ENCODE measurements around the gene MT2A. TPM values are rescaled to one million over a fixed set of nuclear protein-coding genes. Genes with fewer than 3 reads are reported as not detected.

MT2A gene
- total and polyA plus RNA-seq, 2 of the 13 experiments (the other 11 are each of a cell fraction or from before 2014, with no cell fraction given) = 135 to 371 TPM

- TF ChIP-seq POGZ (CRISPR knock-in tag; IDR thresholded peaks at IDR 0.05) = no peak
- TF ChIP-seq RELA (CRISPR knock-in tag; IDR thresholded peaks at IDR 0.05) = 0 out of 2 replicates have a peak, but pooled peaks have one; percentile 6
- no peak for TF ChIP-seq ZNF18 (CRISPR knock-in tag; IDR thresholded peaks at IDR 0.05; ENCODE audit: insufficient replicate concordance)
- 0 out of 2 replicates have a peak, but pooled peaks have one; percentile 4 for TF ChIP-seq ZNF512B (CRISPR knock-in tag; IDR thresholded peaks at IDR 0.05; ENCODE audit: borderline replicate concordance)
- no peak for TF ChIP-seq ZNF543 (CRISPR knock-in tag; IDR thresholded peaks at IDR 0.05)
- TF ChIP-seq FOXK1 (CRISPR knock-in tag; IDR thresholded peaks at IDR 0.05; ENCODE audit: borderline replicate concordance, low read depth) = no peak
- no peak for TF ChIP-seq ZFP41 (CRISPR knock-in tag; IDR thresholded peaks at IDR 0.05; ENCODE audit: borderline replicate concordance)
- TF ChIP-seq ZNF44 (CRISPR knock-in tag; IDR thresholded peaks at IDR 0.05) = 0 out of 2 replicates have a peak, but pooled peaks have one; percentile 47
- no peak for TF ChIP-seq NFIB (CRISPR knock-in tag; IDR thresholded peaks at IDR 0.05; ENCODE audit: borderline replicate concordance)
- TF ChIP-seq GPN1 (CRISPR knock-in tag; IDR thresholded peaks at IDR 0.05; ENCODE audit: borderline replicate concordance) = no peak
- TF ChIP-seq ARID5B (CRISPR knock-in tag; IDR thresholded peaks at IDR 0.05) = no peak
- no peak for TF ChIP-seq HNRNPK (IDR thresholded peaks at IDR 0.05; ENCODE audit: low read depth, low read length, poor library complexity, severe bottlenecking)
- 0 out of 2 replicates have a peak, but pooled peaks have one; percentile 15 for TF ChIP-seq ZNF609 (CRISPR knock-in tag; IDR thresholded peaks at IDR 0.05; ENCODE audit: borderline replicate concordance)
- TF ChIP-seq MTF1 (CRISPR knock-in tag; IDR thresholded peaks at IDR 0.05) = no peak
Observed at GRCh38 chr16:56625943-56626654, 17.7 kb downstream of the MT2A start (continued).
